Measurements from ENCODE around the gene HEPHL1.
"Not testable (repeated sequence)": the region's sequence is repeated elsewhere in the genome, so short reads cannot be mapped to it uniquely, and the experiment has no call there.

HEPHL1 gene, protein sequence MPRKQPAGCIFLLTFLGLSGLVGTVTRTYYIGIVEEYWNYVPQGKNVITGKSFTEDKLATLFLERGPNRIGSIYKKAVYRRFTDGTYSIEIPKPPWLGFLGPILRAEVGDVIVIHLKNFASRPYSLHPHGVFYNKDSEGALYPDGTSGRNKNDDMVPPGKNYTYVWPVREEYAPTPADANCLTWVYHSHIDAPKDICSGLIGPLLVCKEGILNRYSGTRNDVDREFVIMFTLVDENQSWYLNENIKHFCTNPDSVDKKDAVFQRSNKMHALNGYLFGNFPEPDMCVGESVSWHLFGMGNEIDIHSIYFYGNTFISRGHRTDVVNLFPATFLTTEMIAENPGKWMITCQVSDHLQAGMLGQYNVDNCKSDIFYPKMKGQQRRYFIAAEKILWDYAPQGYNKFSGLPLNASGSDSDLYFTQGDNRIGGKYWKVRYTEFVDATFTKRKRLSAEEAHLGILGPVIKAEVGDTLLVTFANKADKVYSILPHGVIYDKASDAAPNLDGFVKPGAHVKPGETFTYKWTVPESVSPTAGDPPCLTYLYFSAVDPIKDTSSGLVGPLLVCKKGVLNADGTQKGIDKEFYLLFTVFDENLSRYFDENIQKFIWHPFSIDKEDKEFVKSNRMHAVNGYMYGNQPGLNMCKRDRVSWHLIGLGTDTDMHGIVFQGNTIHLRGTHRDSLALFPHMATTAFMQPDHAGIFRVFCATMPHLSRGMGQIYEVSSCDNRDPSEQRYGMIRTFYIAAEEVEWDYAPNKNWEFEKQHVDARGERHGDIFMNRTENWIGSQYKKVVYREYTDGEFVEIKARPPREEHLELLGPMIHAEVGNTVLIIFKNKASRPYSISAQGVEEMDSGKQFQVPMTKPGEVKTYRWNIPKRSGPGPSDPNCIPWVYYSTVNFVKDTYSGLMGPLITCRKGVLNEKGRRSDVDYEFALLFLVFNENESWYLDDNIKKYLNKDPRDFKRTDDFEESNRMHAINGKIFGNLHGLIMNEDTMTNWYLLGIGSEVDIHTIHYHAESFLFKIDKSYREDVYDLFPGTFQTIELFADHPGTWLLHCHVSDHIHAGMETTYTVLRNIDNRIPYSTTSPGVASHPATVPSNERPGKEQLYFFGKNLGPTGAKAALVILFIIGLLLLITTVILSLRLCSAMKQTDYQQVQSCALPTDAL

DNA sequence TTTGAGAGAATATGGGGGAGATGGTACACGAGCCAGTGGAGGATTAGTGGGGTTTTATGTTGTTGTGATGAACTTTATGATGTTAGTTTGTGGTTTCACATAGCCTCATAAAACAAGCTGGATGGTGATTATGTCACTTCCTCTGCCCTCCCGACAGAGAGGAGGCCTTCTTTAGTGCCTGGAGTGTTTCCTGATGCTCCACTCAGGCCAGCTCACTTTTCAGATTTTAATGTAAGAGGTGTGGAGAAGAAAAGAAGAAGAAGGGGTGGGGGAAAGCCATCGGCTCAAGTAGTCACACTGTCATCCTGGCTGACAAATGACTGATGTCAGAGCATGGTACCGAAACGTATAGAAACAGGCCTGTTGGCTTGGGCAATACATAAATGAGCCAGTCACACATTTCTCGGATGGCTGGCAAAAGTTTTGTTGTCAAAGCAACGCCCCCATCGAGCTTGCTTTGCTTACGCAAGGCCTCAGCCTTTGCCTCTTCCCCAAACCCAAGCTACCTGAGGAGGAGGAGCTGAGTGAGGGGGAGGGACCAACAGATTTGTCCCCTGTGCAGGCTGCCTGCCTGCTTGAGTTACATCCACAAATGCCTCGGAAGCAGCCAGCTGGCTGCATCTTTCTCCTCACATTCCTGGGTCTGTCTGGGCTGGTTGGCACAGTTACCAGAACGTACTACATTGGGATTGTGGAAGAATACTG, at the start of gene HEPHL1:
Gene HEPHL1 (plus strand): TSS at position 578 of the 705 bp plus-strand sequence. CDS start 15 bp downstream, at position 593.
- no peaks in the 10 kb centered on the region for H3K4me1 Mint-ChIP-seq
- no peaks in the 10 kb centered on the region for H3K27me3 Mint-ChIP-seq
- H3K9me3 Mint-ChIP-seq = peaks cover 2% of the 10 kb centered on the region
- no peak within 1 kb of the TSS for H3K27ac Mint-ChIP-seq
- no peaks in the 10 kb centered on the region for H3K36me3 Mint-ChIP-seq
- H3K4me3 Mint-ChIP-seq = no peak within 1 kb of the TSS
- ATAC-seq = no peak

DNA sequence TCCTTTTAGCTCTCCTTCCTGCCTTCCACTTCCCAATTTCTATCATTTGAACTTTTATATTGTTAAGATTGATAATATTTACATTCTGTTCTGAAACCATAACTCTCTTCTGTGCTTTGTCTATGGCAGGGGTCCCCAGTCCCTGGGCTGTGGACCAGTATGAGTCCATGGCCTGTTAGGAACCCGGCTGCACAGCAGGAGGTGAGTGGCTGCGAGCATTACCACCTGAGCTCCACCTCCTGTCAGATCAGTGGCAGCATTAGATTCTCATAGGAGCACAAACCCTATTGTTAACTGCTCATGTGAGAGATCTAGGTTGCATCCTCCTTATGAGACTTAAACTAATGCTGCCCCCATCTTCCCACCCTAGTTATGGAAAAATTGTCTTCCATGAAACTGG, 48.4 kb upstream of the HEPHL1 start:
- H3K4me1 Mint-ChIP-seq = no peaks in the 10 kb centered on the region
- H3K9me3 Mint-ChIP-seq = peaks cover 4% of the 10 kb centered on the region
- no peak overlapping the region for H3K27ac Mint-ChIP-seq
- H3K27me3 Mint-ChIP-seq = peaks cover 11% of the 10 kb centered on the region
- no peak for ATAC-seq
- H3K4me3 Mint-ChIP-seq = no peak overlapping the region
- no peaks in the 10 kb centered on the region for H3K36me3 Mint-ChIP-seq

- ATAC-seq, H3K9me3 Mint-ChIP-seq, H3K36me3 Mint-ChIP-seq, H3K27ac Mint-ChIP-seq, H3K4me1 Mint-ChIP-seq, H3K4me3 Mint-ChIP-seq: not testable (repeated sequence)
- peaks cover 11% of the 10 kb centered on the region for H3K27me3 Mint-ChIP-seq
Measured at GRCh38 chr11:93973322-93974051, 47.7 kb upstream of the HEPHL1 start.

- ATAC-seq = no peak
Measured at GRCh38 chr11:93974759-93975158, 46.4 kb upstream of the HEPHL1 start.

GRCh38 chr11:93976577-93977254, 44.4 kb upstream of the HEPHL1 start:
- ATAC-seq, H3K4me1 Mint-ChIP-seq, H3K27ac Mint-ChIP-seq, H3K36me3 Mint-ChIP-seq, H3K4me3 Mint-ChIP-seq: not testable (repeated sequence)
- peaks cover 12% of the 10 kb centered on the region for H3K9me3 Mint-ChIP-seq
- H3K27me3 Mint-ChIP-seq = peaks cover 20% of the 10 kb centered on the region

More at GRCh38 chr11:93974759-93975158, 46.4 kb upstream of the HEPHL1 start:
- Mint-ChIP-seq H3K9me3 (peaks cover 12% of the 10 kb centered on the region), H3K4me1 (no peaks in the 10 kb centered on the region), H3K27me3 (peaks cover 19% of the 10 kb centered on the region), H3K27ac (no peak overlapping the region), H3K4me3 (no peak overlapping the region), H3K36me3 (no peaks in the 10 kb centered on the region)

DNA sequence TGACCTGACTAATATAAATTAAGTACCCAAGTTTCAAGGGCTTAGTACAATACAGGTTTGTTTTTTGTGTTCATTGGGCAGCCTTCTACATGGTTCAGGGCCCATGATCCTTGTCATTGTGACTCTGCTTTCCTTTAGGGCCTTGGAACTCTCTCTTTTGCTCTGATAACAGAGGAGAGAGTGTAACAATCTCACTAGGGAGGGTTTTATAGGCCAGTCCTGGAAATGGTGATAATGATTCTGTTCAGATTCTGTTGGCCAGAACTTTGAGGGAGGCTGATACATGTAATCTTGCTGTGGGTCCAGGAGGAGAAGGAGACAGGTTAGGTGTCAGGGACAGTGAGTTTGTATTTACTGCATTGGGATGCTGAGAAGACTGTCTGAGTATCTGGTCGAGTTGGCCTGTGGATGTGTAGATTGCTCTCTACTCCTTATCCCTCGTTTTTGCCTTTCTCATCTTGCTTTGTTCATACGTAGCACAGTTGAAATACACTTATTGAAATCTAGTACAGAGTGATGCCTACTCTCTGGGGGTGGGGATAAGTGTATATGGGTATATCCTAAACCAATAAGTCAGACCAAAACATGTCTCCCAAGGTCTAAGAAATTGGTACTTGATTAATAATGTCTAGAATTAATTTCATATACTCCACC, 37.5 kb upstream of the HEPHL1 start:
- Mint-ChIP-seq H3K27me3 (peaks cover 16% of the 10 kb centered on the region), H3K4me3 (no peak overlapping the region), H3K27ac (no peak overlapping the region), H3K36me3 (no peaks in the 10 kb centered on the region), H3K9me3 (peaks cover 8% of the 10 kb centered on the region), H3K4me1 (no peaks in the 10 kb centered on the region)
- no peak for ATAC-seq

DNA sequence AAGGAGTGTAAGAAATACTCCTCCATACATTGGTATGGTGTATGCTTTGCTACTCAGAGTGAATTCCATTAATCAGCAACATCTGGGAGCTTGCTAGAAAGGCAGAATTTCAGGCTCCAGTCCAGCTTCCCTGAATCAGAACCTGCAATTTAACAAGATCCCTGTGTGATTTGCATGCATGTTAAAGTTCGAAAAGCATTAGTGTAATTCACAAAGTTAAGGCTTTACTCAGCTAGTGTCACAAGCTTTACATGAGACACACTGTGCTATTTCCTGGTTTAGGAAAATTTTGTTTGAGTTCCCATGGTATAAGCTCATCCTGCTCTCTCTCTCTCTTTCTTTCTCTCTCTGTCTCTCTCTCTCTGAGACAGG, 37.0 kb upstream of the HEPHL1 start:
- Mint-ChIP-seq H3K36me3 (no peaks in the 10 kb centered on the region), H3K4me1 (no peaks in the 10 kb centered on the region), H3K4me3 (no peak overlapping the region), H3K27me3 (peaks cover 15% of the 10 kb centered on the region), H3K27ac (no peak overlapping the region), H3K9me3 (peaks cover 6% of the 10 kb centered on the region)
- no peak for ATAC-seq

DNA sequence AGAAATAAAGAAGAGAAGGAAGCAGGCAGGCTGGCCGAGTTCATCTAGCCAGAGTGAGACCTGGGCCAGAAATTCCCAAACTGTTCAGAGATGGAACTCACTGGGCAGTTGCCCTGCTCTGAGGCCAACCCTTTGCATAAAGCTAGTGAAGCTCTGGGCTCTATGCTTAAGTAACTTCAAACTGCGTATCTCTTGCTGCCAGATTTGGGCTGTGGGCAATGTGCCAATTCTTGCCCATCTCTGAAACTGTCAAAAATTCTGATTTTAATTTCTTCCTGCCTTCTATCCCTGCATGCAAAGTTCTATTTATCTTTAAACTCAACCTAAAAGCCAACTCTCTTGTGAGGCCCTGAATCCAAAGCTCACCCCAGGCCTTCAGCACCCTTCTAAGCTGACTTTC, 36.2 kb upstream of the HEPHL1 start:
- H3K27ac Mint-ChIP-seq = no peak overlapping the region
- H3K4me1 Mint-ChIP-seq = no peaks in the 10 kb centered on the region
- ATAC-seq = no peak
- H3K27me3 Mint-ChIP-seq = peaks cover 9% of the 10 kb centered on the region
- no peaks in the 10 kb centered on the region for H3K36me3 Mint-ChIP-seq
- H3K9me3 Mint-ChIP-seq = no peaks in the 10 kb centered on the region
- no peak overlapping the region for H3K4me3 Mint-ChIP-seq

DNA sequence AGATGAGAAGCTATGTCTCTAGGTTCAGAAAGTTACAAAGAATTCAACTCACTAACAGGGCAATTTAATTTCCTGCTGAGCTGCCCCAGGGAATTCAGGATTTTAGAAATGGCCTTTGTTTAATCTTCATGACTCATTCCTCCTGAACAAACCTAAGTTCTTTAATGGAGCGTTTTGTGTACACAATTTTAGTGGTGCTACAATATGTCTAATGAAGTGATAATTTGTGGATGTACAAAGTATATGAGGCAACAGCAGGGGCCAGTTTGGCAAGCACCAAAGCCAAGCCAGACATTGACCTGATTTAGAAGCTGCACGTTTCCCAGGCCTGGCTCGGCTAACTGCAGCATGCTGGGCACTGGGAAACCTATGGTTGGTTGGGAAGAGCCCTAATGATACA, 34.4 kb upstream of the HEPHL1 start:
- peaks cover 5% of the 10 kb centered on the region for H3K9me3 Mint-ChIP-seq
- no peak overlapping the region for H3K27ac Mint-ChIP-seq
- H3K4me3 Mint-ChIP-seq = no peak overlapping the region
- no peak for ATAC-seq
- H3K36me3 Mint-ChIP-seq = no peaks in the 10 kb centered on the region
- H3K27me3 Mint-ChIP-seq = peaks cover 9% of the 10 kb centered on the region
- H3K4me1 Mint-ChIP-seq = no peaks in the 10 kb centered on the region

DNA sequence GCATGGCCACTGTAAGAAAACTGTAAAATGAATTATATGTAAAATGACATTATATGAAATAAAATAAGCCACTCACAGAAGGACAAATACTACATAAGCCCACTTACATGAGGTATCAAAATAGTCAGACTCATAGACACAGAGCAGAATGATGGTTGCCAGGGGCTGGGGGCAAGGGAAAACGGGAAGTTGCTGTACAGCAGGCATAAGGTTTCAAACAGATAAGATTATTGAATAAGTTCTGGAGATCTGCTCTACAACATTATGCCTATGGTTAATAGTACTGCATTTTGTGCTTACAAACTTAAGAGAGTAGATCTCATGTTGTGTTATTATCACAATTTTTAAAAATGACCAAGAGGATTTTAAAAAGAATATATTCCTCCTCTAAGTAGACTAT, 32.7 kb upstream of the HEPHL1 start:
- Mint-ChIP-seq H3K4me3 (no peak overlapping the region), H3K4me1 (no peaks in the 10 kb centered on the region), H3K27ac (no peak overlapping the region), H3K27me3 (peaks cover 9% of the 10 kb centered on the region), H3K9me3 (peaks cover 10% of the 10 kb centered on the region), H3K36me3 (peaks cover 6% of the 10 kb centered on the region)
- no peak for ATAC-seq

GRCh38 chr11:93988912-93989311, 32.2 kb upstream of the HEPHL1 start:
- H3K4me3 Mint-ChIP-seq = no peak overlapping the region
- no peak for ATAC-seq
- peaks cover 10% of the 10 kb centered on the region for H3K9me3 Mint-ChIP-seq
- no peak overlapping the region for H3K27ac Mint-ChIP-seq
- no peaks in the 10 kb centered on the region for H3K4me1 Mint-ChIP-seq
- H3K27me3 Mint-ChIP-seq = peaks cover 9% of the 10 kb centered on the region
- H3K36me3 Mint-ChIP-seq = peaks cover 6% of the 10 kb centered on the region

GRCh38 chr11:93993747-93994146, 27.4 kb upstream of the HEPHL1 start:
- H3K9me3 Mint-ChIP-seq = peaks cover 13% of the 10 kb centered on the region
- H3K36me3 Mint-ChIP-seq = peaks cover 6% of the 10 kb centered on the region
- no peak overlapping the region for H3K4me3 Mint-ChIP-seq
- ATAC-seq = no peak
- H3K4me1 Mint-ChIP-seq = no peaks in the 10 kb centered on the region
- H3K27me3 Mint-ChIP-seq = peaks cover 1% of the 10 kb centered on the region
- no peak overlapping the region for H3K27ac Mint-ChIP-seq

DNA sequence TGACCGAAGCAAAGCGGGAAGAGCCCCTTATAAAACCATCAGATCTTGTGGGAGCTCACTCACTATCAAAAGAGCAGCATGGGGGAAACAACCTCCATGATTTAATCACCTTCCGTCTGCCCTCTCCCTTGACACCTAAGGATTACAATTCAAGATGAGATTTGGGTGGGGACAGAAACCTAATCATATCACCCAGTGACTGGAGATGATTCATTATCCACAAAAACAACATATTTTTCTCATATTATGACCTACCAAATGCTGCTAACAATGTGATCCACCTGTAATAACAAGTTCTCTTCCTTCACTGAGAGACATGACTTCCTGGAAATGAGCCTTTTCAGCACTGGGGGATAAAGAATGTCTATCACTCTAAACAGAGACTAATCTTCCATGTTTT, 23.4 kb upstream of the HEPHL1 start:
- Mint-ChIP-seq H3K4me3 (no peak overlapping the region), H3K36me3 (peaks cover 6% of the 10 kb centered on the region), H3K9me3 (peaks cover 8% of the 10 kb centered on the region), H3K27me3 (no peaks in the 10 kb centered on the region), H3K4me1 (no peaks in the 10 kb centered on the region), H3K27ac (no peak overlapping the region)
- ATAC-seq = no peak
